ENCODE measurements around the gene TMEM263. TPM values are rescaled to one million over a fixed set of nuclear protein-coding genes. Genes with fewer than 3 reads are reported as not detected.

The TMEM263 gene
- total and polyA plus RNA-seq, 2 of the 8 experiments (the other 6 are each of a cell fraction or from before 2014, with no cell fraction given), result 2.9 to 12.3 TPM

GRCh38 chr12:106960443-106960842 lies 4.7 kb downstream of the TMEM263 start:
- ChIA-PET CTCF (ENCODE audit: partially characterized antibody) (no interaction called here), POLR2A (ENCODE audit: partially characterized antibody) (interaction anchor here (1.2 kb wide), 1 partner anchor 11 kb away, joined by 3 read pairs; no protein-coding TSS in a partner anchor)
- no peak overlapping the region for H3K27ac ChIP-seq (ENCODE audit: low read depth, low read length)
- no peak overlapping the region for H4K91ac ChIP-seq (replicated peaks; ENCODE audit: insufficient read length, low read length)
- no peak overlapping the region for H3K4me2 ChIP-seq (ENCODE audit: insufficient read depth in 1 of 2, low read depth in 2 of 2, low read length in 2 of 2)
- no peaks in the 10 kb centered on the region for H4K20me1 ChIP-seq (replicated peaks in 1 of 2; ENCODE audit: control insufficient read depth in 1 of 2, insufficient read depth in 2 of 2, low read length in 2 of 2)
- no peak overlapping the region for H2BK120ac ChIP-seq (replicated peaks; ENCODE audit: low read depth, low read length)
- H2BK20ac ChIP-seq (ENCODE audit: low read length), result no peak overlapping the region
- no peak overlapping the region for H4K5ac ChIP-seq (ENCODE audit: insufficient read length, low read depth, low read length)
- no peak overlapping the region for H2BK12ac ChIP-seq (ENCODE audit: low read depth, low read length)
- no peaks in the 10 kb centered on the region for H3K4me1 ChIP-seq (replicated peaks in 1 of 4; ENCODE audit: control insufficient read depth in 3 of 4, insufficient read depth in 4 of 4, low read length in 3 of 4)
- no peak overlapping the region for H3K23ac ChIP-seq (ENCODE audit: insufficient read length)
- H2AK5ac ChIP-seq (ENCODE audit: low read depth, low read length), result no peak overlapping the region
- H3K14ac ChIP-seq (ENCODE audit: insufficient read length), result no peak overlapping the region
- no peak overlapping the region for H4K8ac ChIP-seq (ENCODE audit: extremely low read depth, insufficient read depth, low read length)
- H3K27me3 ChIP-seq (replicated peaks in 1 of 4; ENCODE audit: control insufficient read depth in 3 of 4, extremely low read depth in 1 of 4, insufficient read depth in 3 of 4, low read length in 3 of 4), result no peaks in the 10 kb centered on the region
- H3K79me2 ChIP-seq (ENCODE audit: control insufficient read depth in 1 of 2, insufficient read depth in 2 of 2, low read length in 2 of 2), result peaks cover 0 to 13% of the 10 kb centered on the region in 2 experiments; a peak in 2 of 4 replicates
- H3K4me3 ChIP-seq (ENCODE audit: extremely low read depth in 1 of 4, insufficient read depth in 2 of 4, low read depth in 3 of 4, low read length in 4 of 4), result no peak overlapping the region
- FAIRE-seq, result no peak
- H3K18ac ChIP-seq (ENCODE audit: extremely low read depth, low read length), result no peak overlapping the region
- no peak overlapping the region for H3K9ac ChIP-seq (replicated peaks in 1 of 4; ENCODE audit: extremely low read depth in 1 of 4, low read depth in 3 of 4, low read length in 3 of 4)
- no peaks in the 10 kb centered on the region for H3K36me3 ChIP-seq (ENCODE audit: control insufficient read depth in 2 of 4, insufficient read depth in 4 of 4, low read length in 3 of 4)
- DNase-seq (ENCODE audit: low read depth in 1 of 2, low spot score in 2 of 2), result no peak
- H3K56ac ChIP-seq (replicated peaks; ENCODE audit: insufficient read length, low read depth, low read length), result no peak overlapping the region
- no peak overlapping the region for H2BK15ac ChIP-seq (ENCODE audit: low read length)
- H2BK5ac ChIP-seq (ENCODE audit: low read depth, low read length), result no peak overlapping the region
- H3K4ac ChIP-seq (replicated peaks; ENCODE audit: insufficient read length, low read depth, low read length), result no peak overlapping the region
- peaks cover 9% of the 10 kb centered on the region for H3K23me2 ChIP-seq (ENCODE audit: low read depth, low read length)
- no peak overlapping the region for H2AFZ ChIP-seq (ENCODE audit: low read length)
- no peaks in the 10 kb centered on the region; the same call in 1 of the 2 replicates for H3K79me1 ChIP-seq (ENCODE audit: low read depth, low read length)
- 97% methylated on average over 3 of the region's 3 CpGs; no CpG with 5 or more reads in 1 of the 2 experiments for WGBS, 2 experiments (ENCODE audit: extremely low coverage in 1 of 2, insufficient coverage in 1 of 2, insufficient read length in 1 of 2, insufficient replicate concordance in 2 of 2, low coverage in 1 of 2, low lambda C conversion rate in 2 of 2, missing lambda C conversion rate in 1 of 2)
- H3K9me3 ChIP-seq (ENCODE audit: insufficient read depth in 2 of 2, low read depth in 1 of 2, low read length in 1 of 2), result no peaks in the 10 kb centered on the region
- no peak for TF ChIP-seq SP1 (IDR thresholded peaks at IDR 0.05; ENCODE audit: low read depth, low read length)
- no peak for TF ChIP-seq JUN (IDR thresholded peaks at IDR 0.05; ENCODE audit: low read depth, low read length)
- no peak for TF ChIP-seq FOSL1 (IDR thresholded peaks at IDR 0.05; ENCODE audit: insufficient read depth, low read depth, low read length)
- TF ChIP-seq NRF1 (IDR thresholded peaks at IDR 0.05; ENCODE audit: low read depth, low read length), result no peak
- no peak for TF ChIP-seq TCF12 (IDR thresholded peaks at IDR 0.05; ENCODE audit: low read depth, low read length)
- no peak for TF ChIP-seq ASH2L (IDR thresholded peaks at IDR 0.05; ENCODE audit: low read length)
- TF ChIP-seq SP2 (IDR thresholded peaks at IDR 0.05; ENCODE audit: low read length), result no peak
- no peak for TF ChIP-seq ATF3 (IDR thresholded peaks at IDR 0.05; ENCODE audit: insufficient read depth, low read depth, low read length)
- no peak for TF ChIP-seq TBP (IDR thresholded peaks at IDR 0.05; ENCODE audit: low read depth, low read length)
- TF ChIP-seq CREB1 (IDR thresholded peaks at IDR 0.05), result no peak
- no peak for TF ChIP-seq RAD21 (IDR thresholded peaks at IDR 0.05 in 1 of 2, conservative IDR thresholded peaks at IDR 0.05 in 1 of 2; ENCODE audit: low read depth in 2 of 2, low read length in 2 of 2)
- TF ChIP-seq RFX5 (IDR thresholded peaks at IDR 0.05; ENCODE audit: borderline replicate concordance, low read depth, low read length), result no peak
- no peak for TF ChIP-seq CHD2 (IDR thresholded peaks at IDR 0.05; ENCODE audit: low read length)
- TF ChIP-seq CBX8 (IDR thresholded peaks at IDR 0.05; ENCODE audit: borderline replicate concordance, low read depth, low read length), result no peak

Measured in H1 (cell line).